Cortex of kidney (tissue), 1 donor: ENCODE results near the gene AFF3.

ENCODE experiments used
- DNase-seq: peaks from one replicate; lab custom pipeline; 2025; lab: John Stamatoyannopoulos, UW

The AFF3 gene

GRCh38 chr2:99697811-99698568 is 444.4 kb downstream of the AFF3 start:
- DNase-seq = no peak

- DNase-seq = no peak
Observed at GRCh38 chr2:99695944-99696253, 446.5 kb downstream of the AFF3 start.

DNA sequence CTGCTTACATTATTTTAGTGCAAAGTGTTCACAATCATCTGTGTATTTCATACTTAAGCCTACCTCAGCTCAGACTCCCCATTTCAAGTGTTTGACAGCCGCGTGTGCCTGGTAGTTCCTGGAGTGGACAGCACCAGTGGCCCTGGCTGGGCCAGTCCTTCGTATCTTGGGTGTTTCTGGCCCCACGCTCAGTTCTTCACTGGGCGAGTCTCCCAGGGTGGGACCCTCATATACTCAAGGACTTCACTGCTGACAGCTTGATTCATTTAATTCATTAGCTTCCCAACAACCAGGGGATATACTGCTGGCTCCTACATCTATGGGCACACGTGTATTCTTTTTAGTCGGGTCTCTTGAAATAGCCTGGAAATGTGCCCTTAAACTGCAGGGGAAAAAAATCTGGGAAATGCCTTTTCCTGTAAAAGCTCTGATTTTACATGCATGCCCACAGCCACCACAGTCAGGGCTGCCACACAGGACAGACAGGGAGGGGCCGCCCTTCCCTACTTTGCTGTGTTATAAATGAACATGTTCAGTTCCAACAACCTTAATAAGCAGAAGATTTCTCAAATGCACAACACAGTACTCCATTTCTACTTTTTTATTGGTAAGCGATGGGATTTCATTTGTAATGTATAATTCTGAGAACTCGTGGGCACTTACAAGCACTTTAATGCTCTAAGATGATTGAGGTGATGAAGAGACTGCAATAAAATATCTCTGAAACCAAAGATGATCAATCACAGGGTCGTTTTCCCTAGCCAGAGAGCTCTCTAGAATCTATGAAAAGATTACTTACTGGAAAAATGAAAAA is 447.1 kb downstream of the AFF3 start:
- no peak for DNase-seq

- DNase-seq = no peak
Observed at GRCh38 chr2:99694331-99694730, 448.1 kb downstream of the AFF3 start.

- DNase-seq = no peak
Observed at GRCh38 chr2:99692785-99693184, 449.6 kb downstream of the AFF3 start.

DNA sequence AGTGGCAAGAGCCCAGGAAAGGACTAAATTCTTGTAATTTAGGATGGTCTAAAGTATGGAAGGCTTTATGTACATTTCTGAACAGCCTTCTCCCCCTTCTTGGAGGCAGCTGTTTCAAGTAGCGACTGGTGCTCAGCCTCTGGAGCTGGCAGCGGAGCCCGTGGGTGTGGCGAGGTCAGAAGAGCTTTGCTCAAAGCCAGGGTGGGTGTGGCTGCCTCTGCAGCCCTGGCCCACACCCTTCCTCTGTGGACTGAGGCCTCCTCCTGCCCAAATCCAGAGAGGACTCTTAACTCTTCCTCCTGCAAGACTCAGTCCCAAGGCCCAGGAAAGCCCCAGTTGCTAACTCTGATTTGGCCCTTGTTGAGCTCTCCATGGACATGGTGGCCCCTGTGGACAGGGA is 450.5 kb downstream of the AFF3 start:
- DNase-seq = no peak

DNA sequence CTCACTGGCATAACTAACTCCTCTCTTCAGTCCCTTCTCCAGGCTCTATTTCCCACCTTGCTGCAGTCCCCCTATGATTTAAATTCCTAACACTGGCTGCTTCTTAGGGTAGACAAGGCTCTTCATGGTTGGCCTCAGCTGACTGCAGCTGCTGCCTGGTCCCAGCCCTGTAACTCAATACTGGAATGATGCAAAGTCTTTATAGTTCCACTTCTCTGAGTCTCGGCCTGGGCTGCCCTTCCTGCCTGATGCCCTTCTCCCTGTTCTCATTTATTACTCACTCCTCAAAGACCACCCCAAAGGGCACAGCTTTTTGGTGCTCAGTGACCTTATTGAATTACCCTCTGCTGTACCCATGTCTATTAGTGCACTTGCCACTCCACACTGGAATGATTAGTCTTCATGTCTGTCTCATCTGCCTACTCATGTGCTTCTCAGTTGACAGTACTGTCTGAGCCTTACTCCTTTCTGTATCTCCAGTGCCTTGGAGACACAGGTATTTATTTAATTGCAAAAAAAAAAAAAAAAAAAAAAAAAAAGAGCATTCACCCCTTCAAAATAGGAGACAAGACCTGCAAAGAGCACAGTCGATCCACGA is 453.1 kb downstream of the AFF3 start:
- DNase-seq = no peak

GRCh38 chr2:99688699-99689098 is 453.7 kb downstream of the AFF3 start:
- no peak for DNase-seq

DNA sequence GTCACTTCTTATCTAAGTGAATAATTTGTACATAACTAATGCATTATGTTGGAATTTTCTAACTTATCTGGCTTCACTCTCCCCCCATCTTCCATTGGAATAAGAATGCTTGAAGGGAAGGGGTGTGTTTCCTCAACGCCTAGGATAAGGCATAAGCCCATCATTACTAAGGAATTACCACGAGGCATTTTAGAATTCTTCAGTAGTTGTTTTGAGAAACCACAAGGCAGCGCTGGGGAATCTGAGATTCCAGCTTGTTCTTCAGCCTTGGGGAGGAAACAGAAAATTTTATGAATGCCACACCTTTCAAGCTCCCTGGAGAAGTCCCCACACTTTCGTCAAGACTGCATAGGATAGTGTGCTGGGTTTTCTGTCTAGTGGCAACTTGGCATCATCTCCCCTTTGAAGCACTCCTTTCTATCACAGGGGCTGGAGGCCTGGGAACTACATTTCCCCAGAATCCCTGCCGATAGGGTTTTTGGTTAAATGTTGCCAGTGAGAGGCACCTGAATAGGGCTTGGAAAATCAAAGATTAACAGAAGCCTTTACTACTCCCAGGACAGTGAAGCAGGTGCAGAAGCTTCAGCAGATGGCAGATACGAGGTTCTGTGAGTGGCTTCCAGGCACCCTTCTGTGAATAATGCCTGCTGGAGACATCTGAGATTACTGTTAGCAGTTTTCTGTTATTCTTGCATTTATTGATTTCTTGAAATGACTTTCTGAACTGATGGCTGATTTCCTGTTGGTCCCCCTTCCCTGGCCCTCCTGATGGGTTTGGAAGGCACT is 459.9 kb downstream of the AFF3 start:
- no peak for DNase-seq

DNA sequence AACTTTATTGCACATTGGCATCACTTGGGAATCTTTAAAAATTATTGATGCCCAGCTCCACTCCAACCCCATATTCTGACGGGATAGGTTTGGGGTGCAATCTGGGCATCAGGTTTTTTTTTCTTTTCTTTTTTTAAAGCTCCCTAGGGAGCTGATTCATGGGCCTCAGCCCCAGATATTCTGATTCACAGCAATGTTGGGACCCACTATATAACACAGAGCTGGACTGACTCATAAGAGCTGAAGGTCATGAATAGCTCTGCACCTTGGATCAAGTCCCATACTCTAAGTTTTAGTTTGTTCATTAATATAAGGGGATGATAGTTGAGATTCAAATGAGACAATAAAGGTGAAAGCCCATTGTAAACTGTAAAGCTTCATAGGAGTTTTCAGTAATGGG is 461.4 kb downstream of the AFF3 start:
- no peak for DNase-seq

DNA sequence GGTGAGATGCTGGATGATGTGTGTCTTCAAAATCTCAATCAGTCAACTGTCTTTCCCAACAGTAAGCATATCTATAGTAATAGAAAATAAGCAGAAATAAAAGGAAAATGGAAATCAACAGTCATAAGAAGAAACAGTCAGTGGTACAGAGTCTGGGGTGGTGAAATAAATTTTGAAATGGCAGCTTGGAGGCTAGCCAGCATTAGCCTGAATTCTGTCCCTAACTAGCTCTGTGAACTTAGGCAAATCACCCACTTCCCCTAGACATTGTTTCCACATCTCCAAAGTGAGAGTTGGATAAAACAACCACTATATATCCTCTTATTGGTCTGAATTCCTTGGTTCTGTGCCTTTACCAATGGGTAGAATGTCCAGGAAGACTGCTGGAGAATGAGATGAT is 462.9 kb downstream of the AFF3 start:
- DNase-seq = no peak

DNA sequence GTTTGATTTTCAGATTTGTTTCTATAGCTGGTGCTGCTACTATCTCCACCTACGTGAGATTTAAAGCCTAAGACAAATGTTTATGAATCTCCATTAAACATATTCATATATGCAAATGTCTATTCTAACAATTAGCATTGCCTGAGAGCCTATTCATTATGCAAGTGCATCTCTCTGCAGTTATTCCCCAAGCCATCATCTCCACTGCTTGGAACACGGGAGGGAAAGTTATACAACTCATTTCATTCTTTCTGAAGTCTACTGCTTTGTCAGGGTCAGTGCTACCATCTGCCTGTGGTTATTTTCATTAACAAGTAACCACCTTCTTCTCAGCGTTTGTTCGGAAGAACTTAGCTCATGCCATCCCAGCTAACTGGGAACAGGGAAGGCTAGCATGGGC is 463.8 kb downstream of the AFF3 start:
- no peak for DNase-seq

DNA sequence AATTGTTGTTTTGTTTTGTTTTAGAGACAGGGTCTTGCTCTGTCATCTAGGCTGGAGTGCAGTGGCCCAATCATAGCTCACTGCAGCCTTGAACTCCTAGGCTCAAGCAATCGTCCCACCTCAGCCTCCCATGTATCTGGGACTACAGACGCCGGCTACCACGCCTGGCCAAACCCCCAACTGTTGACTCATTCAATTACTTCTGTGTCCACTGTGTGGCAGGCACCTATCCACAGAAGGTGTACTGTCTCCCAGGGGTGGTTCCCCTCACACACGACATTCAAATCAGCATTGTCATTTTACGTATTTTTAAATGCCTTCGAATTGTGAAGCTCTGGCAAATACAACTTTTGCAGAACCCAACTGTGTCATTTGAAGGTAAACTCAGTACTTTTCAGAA is 464.6 kb downstream of the AFF3 start:
- DNase-seq = no peak

DNA sequence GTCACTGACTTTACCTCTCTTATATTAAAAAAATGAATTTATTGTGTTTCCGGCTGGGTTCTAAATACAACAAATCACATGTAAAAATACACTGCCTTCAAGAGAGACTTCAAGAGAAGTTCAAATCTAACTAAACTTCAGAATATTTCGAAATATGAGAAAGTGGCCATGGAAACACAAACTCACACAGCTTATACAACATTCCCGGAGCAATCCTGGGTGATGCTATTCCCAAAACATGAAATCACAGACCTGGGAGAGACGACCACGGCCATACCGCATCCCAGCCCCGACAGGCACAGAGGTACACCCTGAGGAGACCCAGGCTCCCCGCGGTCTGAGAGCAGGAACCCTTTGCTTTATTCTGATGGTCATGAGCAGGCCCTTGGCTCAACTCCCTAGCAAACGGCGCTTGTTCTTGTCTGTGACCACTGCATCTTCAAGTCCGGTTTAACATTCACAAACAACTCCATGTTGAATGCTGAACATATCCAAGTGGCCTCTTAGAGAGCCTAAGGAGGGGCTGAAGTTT is 467.2 kb downstream of the AFF3 start:
- no peak for DNase-seq

DNA sequence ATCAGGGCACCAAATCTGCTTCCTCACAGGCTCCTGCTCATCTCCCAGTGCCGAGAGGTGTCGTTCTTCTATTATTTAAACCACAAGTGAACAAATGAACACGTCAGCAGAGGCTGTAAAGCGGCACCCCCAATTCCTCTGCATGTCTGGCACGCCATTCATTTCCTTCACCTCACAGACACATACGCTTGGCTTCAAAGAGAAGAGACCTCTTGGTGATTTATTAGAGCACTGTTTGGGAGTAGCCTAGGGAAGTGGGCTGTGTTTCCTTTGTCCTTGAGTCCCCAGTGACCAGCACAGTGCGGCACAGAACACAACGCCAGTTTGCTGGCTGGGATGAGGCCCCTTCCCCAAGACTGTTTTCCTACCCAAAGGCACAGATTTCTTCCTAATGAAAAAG is 468.3 kb downstream of the AFF3 start:
- no peak for DNase-seq

- DNase-seq = no peak
Observed at GRCh38 chr2:99672766-99673350, 469.5 kb downstream of the AFF3 start.

DNA sequence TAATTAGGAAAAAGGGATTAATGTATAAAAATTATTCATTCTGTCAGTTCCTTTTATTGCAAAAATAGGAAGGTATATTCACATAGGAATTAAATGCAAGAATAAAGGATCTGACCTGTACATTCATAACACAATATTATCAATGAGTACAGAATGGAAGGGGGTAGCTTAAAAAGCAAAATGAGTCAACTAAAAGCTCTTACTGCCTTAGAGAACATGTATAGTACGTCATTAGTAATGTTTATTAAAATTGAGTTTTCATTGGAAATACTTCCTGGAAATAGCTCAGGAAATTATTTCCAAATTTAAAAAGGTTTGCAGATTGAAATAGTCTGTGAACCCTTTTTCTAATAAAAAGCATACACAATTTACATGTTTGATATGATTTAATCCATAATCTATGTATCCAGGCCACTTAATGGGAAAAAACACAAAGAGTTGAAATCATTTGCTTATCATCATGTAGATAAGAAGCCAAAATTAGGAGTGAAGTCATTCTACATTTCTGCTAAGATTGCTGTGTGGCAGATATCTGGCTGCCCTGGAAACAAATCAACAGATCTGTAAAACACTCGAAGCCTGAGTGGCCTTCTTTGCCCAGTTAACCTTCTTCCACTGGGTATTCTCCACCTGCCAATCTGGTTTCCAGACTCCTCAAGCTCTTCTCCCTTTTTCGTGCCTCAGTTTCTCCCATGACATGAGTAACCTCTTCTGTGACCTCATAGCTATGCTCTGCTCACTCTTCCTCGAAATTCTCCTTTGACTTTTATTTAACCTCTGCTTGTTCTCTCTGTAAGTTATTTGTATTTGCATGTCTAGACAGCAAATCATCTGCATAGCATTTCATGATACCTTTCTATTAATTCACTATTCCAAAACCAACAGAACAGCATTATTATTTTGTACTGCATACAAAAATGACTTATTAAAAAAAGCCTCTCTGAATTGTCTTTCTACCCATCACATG is 471.3 kb downstream of the AFF3 start:
- DNase-seq = no peak

DNA sequence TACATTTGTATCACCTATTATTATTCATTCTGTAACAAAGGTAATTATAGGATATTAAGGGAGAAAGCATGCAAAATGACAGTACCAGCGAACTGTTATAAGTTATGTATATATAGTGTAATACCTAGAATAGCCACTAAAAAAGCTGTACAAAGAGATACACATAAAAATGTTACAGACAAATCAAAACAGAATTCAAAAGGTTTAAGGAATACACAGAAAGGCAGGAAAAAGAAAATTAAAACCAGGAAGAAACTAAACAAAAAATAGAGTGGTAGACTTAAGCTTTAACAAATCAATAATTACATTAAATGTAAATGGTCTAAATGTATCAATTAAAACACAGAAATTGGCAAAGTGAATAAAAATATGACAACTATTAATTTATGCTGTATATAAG is 476.1 kb downstream of the AFF3 start:
- DNase-seq = no peak

GRCh38 chr2:99663641-99664040 is 478.7 kb downstream of the AFF3 start:
- DNase-seq = no peak

DNA sequence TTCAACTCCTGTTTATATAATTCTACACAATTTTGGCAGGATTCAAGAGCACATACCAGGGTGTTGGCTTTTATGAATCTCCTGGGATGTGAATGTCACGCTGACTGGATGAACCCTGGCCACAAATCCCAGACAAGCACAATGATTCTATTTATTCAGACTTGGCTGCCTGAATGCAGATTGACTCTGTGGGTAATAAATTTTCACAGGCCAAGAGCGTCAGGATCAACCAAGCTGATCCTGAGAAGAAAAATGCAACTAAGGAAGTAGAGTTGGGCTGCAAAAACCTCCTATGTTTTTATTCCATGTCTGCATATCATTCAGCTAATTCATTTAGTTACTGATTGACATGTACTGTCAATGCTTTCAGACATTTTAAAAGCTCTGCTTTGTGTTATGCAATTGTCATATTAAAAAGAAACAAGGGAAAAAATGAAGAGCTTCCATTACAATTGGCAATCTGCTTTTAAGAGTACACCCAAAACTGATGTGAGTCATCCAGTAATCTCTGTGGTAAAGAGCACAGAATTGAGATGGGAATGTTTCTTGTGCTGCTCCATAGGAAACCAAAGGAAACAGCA is 479.5 kb downstream of the AFF3 start:
- no peak for DNase-seq
